ENCODE results near the gene PPP6R2. TPM values are rescaled to one million over a fixed set of nuclear protein-coding genes. Genes with fewer than 3 reads are reported as not detected.

Gene PPP6R2
- total and polyA plus RNA-seq, 12 donors: 34.7 to 51.5 (median 37.7) TPM

GRCh38 chr22:50464451-50464850, 121.3 kb downstream of the PPP6R2 start:
- Histone ChIP-seq H3K36me3 (peaks cover 11 to 88% (median 81%) of the 10 kb centered on the region in 9 donors), H3K4me3 (no peak overlapping the region), H3K4me1 (peaks cover 0 to 14% (median 6%) of the 10 kb centered on the region in 9 donors), H3K9me3 (no peaks in the 10 kb centered on the region), H3K27ac (no peak overlapping the region), H3K27me3 (no peaks in the 10 kb centered on the region)
- intact Hi-C loops (cut with DNase I): no loop called here
- DNase-seq (no peak), ATAC-seq (no peak)
- no peak for TF ChIP-seq CTCF (IDR thresholded peaks at IDR 0.05)
- WGBS, 2 donors: 92 to 93% methylated on average over 24 of the region's 24 CpGs

- no peak for ATAC-seq
- 89 to 93% methylated on average over 30 of the region's 30 CpGs for WGBS, 2 donors
- intact Hi-C loops (cut with DNase I): no loop called here
These were observed 122.2 kb downstream of the PPP6R2 start for GRCh38 chr22:50465066-50465930.

GRCh38 chr22:50467341-50467740, 124.2 kb downstream of the PPP6R2 start:
- no peaks in the 10 kb centered on the region for H3K27me3 ChIP-seq
- H3K4me1 ChIP-seq: peaks cover 15 to 42% (median 34%) of the 10 kb centered on the region in 9 donors
- ATAC-seq (no peak), DNase-seq (no peak)
- H3K36me3 ChIP-seq: peaks cover 1 to 59% (median 52%) of the 10 kb centered on the region in 9 donors
- intact Hi-C loops (cut with DNase I): no loop called here
- no peak overlapping the region for H3K4me3 ChIP-seq
- 89% methylated on average over 24 of the region's 24 CpGs for WGBS, 2 donors
- no peak overlapping the region for H3K27ac ChIP-seq
- H3K9me3 ChIP-seq: no peaks in the 10 kb centered on the region
- no peak for TF ChIP-seq CTCF (IDR thresholded peaks at IDR 0.05)

More at GRCh38 chr22:50465066-50465930, 122.2 kb downstream of the PPP6R2 start:
- Histone ChIP-seq H3K27ac (no peak overlapping the region), H3K9me3 (no peaks in the 10 kb centered on the region), H3K4me1 (peaks cover 0 to 22% (median 14%) of the 10 kb centered on the region in 9 donors), H3K27me3 (no peaks in the 10 kb centered on the region), H3K36me3 (peaks cover 11 to 79% (median 72%) of the 10 kb centered on the region in 9 donors), H3K4me3 (no peak overlapping the region)
- no peak for DNase-seq
- no peak for TF ChIP-seq CTCF (IDR thresholded peaks at IDR 0.05)

GRCh38 chr22:50467773-50468440, 124.8 kb downstream of the PPP6R2 start:
- intact Hi-C loops (cut with DNase I): no loop called here
- DNase-seq (no peak), ATAC-seq (no peak)
- H3K27ac ChIP-seq: no peak overlapping the region
- H3K27me3 ChIP-seq: no peaks in the 10 kb centered on the region
- WGBS, 2 donors: 81 to 88% methylated on average over 22 of the region's 22 CpGs
- H3K4me3 ChIP-seq: no peak overlapping the region
- no peaks in the 10 kb centered on the region for H3K9me3 ChIP-seq
- H3K36me3 ChIP-seq: peaks cover 0 to 55% (median 46%) of the 10 kb centered on the region in 9 donors
- H3K4me1 ChIP-seq: peaks cover 20 to 48% (median 39%) of the 10 kb centered on the region in 9 donors
- no peak for TF ChIP-seq CTCF (IDR thresholded peaks at IDR 0.05)

All from heart right ventricle (tissue), 16 donors.